ENCODE results near the gene PPP1R15B. TPM values are rescaled to one million over a fixed set of nuclear protein-coding genes. Genes with fewer than 3 reads are reported as not detected.

The PPP1R15B gene
- total and polyA plus RNA-seq, 2 donors from 2014 or later = 12.3 to 41.6 TPM

DNA sequence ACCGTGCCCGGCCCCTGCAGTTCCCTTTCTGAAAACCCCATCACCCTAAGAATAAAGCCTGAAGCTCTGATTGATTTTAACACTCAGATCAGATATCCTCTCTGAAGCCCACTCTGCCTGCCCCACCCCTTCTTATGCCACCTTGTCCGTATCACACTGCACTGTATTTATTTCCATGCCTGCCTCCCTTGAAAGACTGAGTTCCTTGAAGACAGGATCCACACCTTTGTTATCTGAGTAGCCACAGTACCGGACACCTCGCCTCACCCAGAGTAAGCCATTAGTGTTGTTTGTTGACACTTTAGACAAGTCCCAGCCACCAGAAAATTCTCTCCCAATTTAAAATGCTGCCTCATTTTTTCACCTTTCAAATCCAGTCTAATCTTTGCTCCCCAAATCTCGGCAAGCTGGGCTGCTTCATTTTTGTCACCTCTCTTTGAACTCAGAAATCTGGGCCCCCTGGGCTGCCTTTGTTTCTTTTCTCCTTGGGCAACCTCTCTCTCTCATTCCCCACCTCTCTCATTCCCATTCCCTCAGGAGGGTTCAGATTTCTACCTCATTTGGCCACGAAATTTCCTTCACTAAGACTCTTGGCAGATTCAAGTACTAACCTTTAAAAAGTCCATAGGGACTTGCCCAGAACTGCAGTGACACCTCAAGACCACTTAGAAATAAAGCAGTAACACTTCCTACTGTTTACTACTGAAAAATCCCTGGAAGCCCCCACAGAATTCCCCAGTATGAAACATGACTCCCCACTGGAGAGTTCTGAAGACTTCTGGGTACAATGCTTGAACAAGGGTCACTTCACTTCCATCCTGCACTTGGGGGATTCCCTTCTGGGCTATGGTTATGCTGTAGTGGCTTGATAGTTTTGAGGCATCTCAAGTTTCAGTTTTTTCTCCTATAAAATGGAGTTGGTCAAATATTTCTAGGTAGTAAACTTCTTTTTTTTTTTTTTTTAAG is 8.7 kb upstream of the PPP1R15B start:
- no peak overlapping the region for H3K4me3 ChIP-seq (ENCODE audit: low read length in 3 of 3)
- TF ChIP-seq, protein P1, sequence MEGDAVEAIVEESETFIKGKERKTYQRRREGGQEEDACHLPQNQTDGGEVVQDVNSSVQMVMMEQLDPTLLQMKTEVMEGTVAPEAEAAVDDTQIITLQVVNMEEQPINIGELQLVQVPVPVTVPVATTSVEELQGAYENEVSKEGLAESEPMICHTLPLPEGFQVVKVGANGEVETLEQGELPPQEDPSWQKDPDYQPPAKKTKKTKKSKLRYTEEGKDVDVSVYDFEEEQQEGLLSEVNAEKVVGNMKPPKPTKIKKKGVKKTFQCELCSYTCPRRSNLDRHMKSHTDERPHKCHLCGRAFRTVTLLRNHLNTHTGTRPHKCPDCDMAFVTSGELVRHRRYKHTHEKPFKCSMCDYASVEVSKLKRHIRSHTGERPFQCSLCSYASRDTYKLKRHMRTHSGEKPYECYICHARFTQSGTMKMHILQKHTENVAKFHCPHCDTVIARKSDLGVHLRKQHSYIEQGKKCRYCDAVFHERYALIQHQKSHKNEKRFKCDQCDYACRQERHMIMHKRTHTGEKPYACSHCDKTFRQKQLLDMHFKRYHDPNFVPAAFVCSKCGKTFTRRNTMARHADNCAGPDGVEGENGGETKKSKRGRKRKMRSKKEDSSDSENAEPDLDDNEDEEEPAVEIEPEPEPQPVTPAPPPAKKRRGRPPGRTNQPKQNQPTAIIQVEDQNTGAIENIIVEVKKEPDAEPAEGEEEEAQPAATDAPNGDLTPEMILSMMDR (IDR thresholded peaks at IDR 0.05; ENCODE audit: borderline replicate concordance, extremely low read depth, insufficient read depth) = no peak
- H3K9me3 ChIP-seq (ENCODE audit: control insufficient read depth in 2 of 3, insufficient read depth in 1 of 3, low read length in 3 of 3) = no peaks in the 10 kb centered on the region
- no peak overlapping the region for H3K27ac ChIP-seq (ENCODE audit: low read depth in 2 of 2, low read length in 2 of 2)
- H3K9ac ChIP-seq (ENCODE audit: low read length in 3 of 3) = no peak overlapping the region
- H3K36me3 ChIP-seq (ENCODE audit: control insufficient read depth in 2 of 3, insufficient read depth in 3 of 3, low read length in 3 of 3) = peaks cover 0 to 4% (median 0%) of the 10 kb centered on the region in 3 donors
- intact Hi-C loops (cut with DNase I) = no loop called here
- peaks cover 0 to 21% (median 12%) of the 10 kb centered on the region in 3 donors for H3K4me1 ChIP-seq (ENCODE audit: control insufficient read depth in 2 of 3, insufficient read depth in 2 of 3, low read depth in 1 of 3, low read length in 3 of 3)
- H3K27me3 ChIP-seq (ENCODE audit: control insufficient read depth, insufficient read depth, low read length) = no peaks in the 10 kb centered on the region
- FAIRE-seq = no peak
- DNase-seq = peak in 1 of 5 donors; percentile 13

DNA sequence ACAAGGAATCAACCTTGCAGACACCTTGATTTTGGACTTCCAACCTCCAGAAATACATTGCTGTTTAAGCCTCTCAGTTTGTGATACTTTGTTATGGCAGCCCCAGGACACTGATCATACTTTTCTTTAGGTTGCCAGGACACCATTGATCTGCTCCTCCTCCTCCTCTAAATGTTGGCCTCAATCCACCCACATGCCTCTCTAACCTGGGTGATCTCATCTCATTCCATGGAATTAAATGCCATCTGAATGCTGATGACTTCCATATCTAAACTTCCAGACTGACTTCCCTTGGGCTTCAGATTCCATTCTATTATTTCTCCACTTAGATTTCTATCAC is 7.4 kb upstream of the PPP1R15B start:
- TF ChIP-seq, protein P1 (IDR thresholded peaks at IDR 0.05; ENCODE audit: borderline replicate concordance, extremely low read depth, insufficient read depth) = no peak
- Histone ChIP-seq H3K36me3 (ENCODE audit: control insufficient read depth in 2 of 3, insufficient read depth in 3 of 3, low read length in 3 of 3) (no peaks in the 10 kb centered on the region), H3K9ac (ENCODE audit: low read length in 3 of 3) (no peak overlapping the region), H3K4me3 (ENCODE audit: low read length in 3 of 3) (no peak overlapping the region), H3K9me3 (ENCODE audit: control insufficient read depth in 2 of 3, insufficient read depth in 1 of 3, low read length in 3 of 3) (no peaks in the 10 kb centered on the region), H3K27ac (ENCODE audit: low read depth in 2 of 2, low read length in 2 of 2) (peak overlapping the region in 1 of 2 donors; percentile 76), H3K27me3 (ENCODE audit: control insufficient read depth, insufficient read depth, low read length) (no peaks in the 10 kb centered on the region), H3K4me1 (ENCODE audit: control insufficient read depth in 2 of 3, insufficient read depth in 2 of 3, low read depth in 1 of 3, low read length in 3 of 3) (peaks cover 0 to 21% (median 12%) of the 10 kb centered on the region in 3 donors)
- DNase-seq (no peak), FAIRE-seq (no peak)
- intact Hi-C loops (cut with DNase I) = no loop called here

DNA sequence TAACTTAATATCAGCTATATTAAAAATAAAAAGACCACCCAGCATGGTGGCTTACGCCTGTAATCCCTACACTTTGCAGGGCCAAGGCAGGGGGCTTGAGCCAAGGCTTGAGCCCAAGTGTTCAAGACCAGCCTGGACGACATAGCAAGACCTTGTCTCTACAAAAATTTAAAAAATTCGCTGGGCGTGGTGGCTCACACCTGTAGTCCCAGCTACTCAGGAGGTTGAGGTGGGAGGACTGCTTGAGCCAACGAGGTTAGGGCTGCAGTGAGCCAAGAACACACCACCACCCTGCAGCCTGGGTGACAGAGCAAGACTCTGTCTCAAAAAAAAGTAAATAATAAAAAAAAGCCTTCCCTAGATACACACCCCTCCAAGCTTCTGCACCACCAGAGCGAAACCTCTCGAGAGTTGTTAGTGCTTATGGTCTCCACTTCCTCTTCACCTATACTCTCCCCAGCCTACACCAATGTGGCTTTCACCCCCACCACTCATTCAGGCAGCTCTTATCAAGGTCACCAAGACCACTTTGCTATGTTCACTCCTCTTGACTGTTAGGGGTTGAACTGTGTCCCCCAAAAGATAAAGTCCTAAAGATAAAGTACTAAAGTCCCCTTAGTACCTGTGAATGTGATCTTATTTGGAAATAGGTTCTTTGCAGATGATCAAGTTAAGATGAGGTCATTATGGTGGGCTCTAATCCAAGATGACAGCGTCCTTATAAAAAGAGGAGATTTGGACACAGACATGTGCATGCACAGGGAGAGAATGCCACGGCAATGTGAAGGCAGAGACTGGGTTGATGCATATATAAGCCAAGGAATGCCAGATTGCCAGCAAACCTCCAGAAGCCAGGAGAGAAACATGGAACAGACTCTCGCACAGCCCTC is 6.8 kb upstream of the PPP1R15B start:
- peaks cover 0 to 21% (median 12%) of the 10 kb centered on the region in 3 donors for H3K4me1 ChIP-seq (ENCODE audit: control insufficient read depth in 2 of 3, insufficient read depth in 2 of 3, low read depth in 1 of 3, low read length in 3 of 3)
- no peaks in the 10 kb centered on the region for H3K36me3 ChIP-seq (ENCODE audit: control insufficient read depth in 2 of 3, insufficient read depth in 3 of 3, low read length in 3 of 3)
- peak overlapping the region; percentile 76 to 85 for H3K27ac ChIP-seq (ENCODE audit: low read depth in 2 of 2, low read length in 2 of 2)
- H3K9me3 ChIP-seq (ENCODE audit: control insufficient read depth in 2 of 3, insufficient read depth in 1 of 3, low read length in 3 of 3) = no peaks in the 10 kb centered on the region
- H3K27me3 ChIP-seq (ENCODE audit: control insufficient read depth, insufficient read depth, low read length) = no peaks in the 10 kb centered on the region
- H3K4me3 ChIP-seq (ENCODE audit: low read length in 3 of 3) = no peak overlapping the region
- intact Hi-C loops (cut with DNase I) = no loop called here
- peak overlapping the region in 1 of 3 donors; percentile 41 for H3K9ac ChIP-seq (ENCODE audit: low read length in 3 of 3)
- TF ChIP-seq, protein P1 (IDR thresholded peaks at IDR 0.05; ENCODE audit: borderline replicate concordance, extremely low read depth, insufficient read depth) = no peak
- DNase-seq (no peak), FAIRE-seq (no peak)

All from kidney (tissue), 14 donors.